HepG2 (cell line): ENCODE data around the gene DNAJC1. TPM values are rescaled to one million over a fixed set of nuclear protein-coding genes. Genes with fewer than 3 reads are reported as not detected.
A peak's percentile ranks its signal among the peaks of the same experiment; 100 is the strongest.

Source experiments
- ATAC-seq: fragments of 200-7000 bp; cut with Tn5 transposase; 3 replicates; pipeline ENCODE4 v1.9.1; 2020; ENCODE audit warnings: mild to moderate bottlenecking, moderate library complexity
- BruUV-seq: library from RNA; stranded (reverse); fragments of 400-500 nt; replicated peaks from 2 replicates; lab custom pipeline; 2021; lab: Mats Ljungman, UMichigan
- CTCF ChIA-PET: fragments of 300-600 bp; formaldehyde crosslinking; extraction: SDS; loops from one replicate; lab custom pipeline; 2021; ENCODE audit warnings: low total read pairs, inconsistent platforms, low intra/inter-chr PET ratio; lab: Yijun Ruan, JAX
- POLR2A ChIA-PET: fragments of 350-600 bp; sonication (Branson Sonifier 250); formaldehyde crosslinking; loops from one replicate; lab custom pipeline; 2020; ENCODE audit warnings: antibody characterized with exemption, inconsistent platforms; lab: Yijun Ruan, JAX
- DNase-seq: peaks from one replicate; pipeline ENCODE4 v3.0.0-alpha.2; 2015; ENCODE audit warnings: low spot score
- FAIRE-seq: peaks from 3 replicates; lab custom pipeline; 2011; peaks lifted over from hg19 to GRCh38; lab: Jason Lieb, UNC
- H2AFZ ChIP-seq: one replicate; pipeline ENCODE4 v1.6.1; 2011; ENCODE audit warnings: low read length, inconsistent platforms
- H3K27ac ChIP-seq: fragments of 300-600 bp; 3 replicates; pipeline ENCODE4 v1.8.0; 2011; ENCODE audit warnings: mixed run types, mild to moderate bottlenecking, mixed read lengths, low read length, inconsistent platforms; ENCODE audit not compliant: insufficient read depth; ENCODE audit errors: extremely low read length
- H3K27me3 ChIP-seq, 2 experiments: fragments of 200-600 bp in 1 of 2; 2 replicates in 1 of 2; 3 replicates in 1 of 2; pipeline versions ENCODE4 v1.6.0 to v1.8.0; 2011; ENCODE audit warnings: low read length in 2 of 2, mild to moderate bottlenecking in 2 of 2, moderate library complexity in 2 of 2, inconsistent platforms in 1 of 2; ENCODE audit not compliant: insufficient read depth in 2 of 2, control insufficient read depth in 1 of 2
- H3K36me3 ChIP-seq, 2 experiments: fragments of 200-600 bp in 1 of 2; replicated peaks in 1 of 2; 2 replicates in 1 of 2; 3 replicates in 1 of 2; pipeline versions ENCODE4 v1.5.1 to v1.8.0; 2011; ENCODE audit warnings: low read length in 2 of 2, inconsistent platforms in 1 of 2; ENCODE audit not compliant: insufficient read depth in 2 of 2, control insufficient read depth in 1 of 2
- H3K4me1 ChIP-seq: 2 replicates; pipeline ENCODE4 v1.5.1; 2012; ENCODE audit warnings: low read length, inconsistent platforms; ENCODE audit not compliant: insufficient read depth
- H3K4me2 ChIP-seq: 2 replicates; pipeline ENCODE4 v1.6.0; 2011; ENCODE audit warnings: low read depth, low read length, inconsistent platforms
- H3K4me3 ChIP-seq, 3 experiments: fragments of 200-600 bp in 1 of 3; sonication (generic), shearing (Covaris generic) in 1 of 3; replicated peaks in 1 of 3; 2 replicates each; pipeline ENCODE4 v1.5.1; 2011 to 2016; ENCODE audit warnings: low read length in 3 of 3, inconsistent platforms in 2 of 3, low read depth in 2 of 3, mild to moderate bottlenecking in 2 of 3, control low read depth in 1 of 3, mixed read lengths in 1 of 3; ENCODE audit not compliant: insufficient read depth in 1 of 3
- H3K79me2 ChIP-seq: one replicate; pipeline ENCODE4 v1.6.1; 2011; ENCODE audit warnings: low read length, inconsistent platforms; ENCODE audit not compliant: insufficient read depth
- H3K9ac ChIP-seq: 2 replicates; pipeline ENCODE4 v1.6.0; 2011; ENCODE audit warnings: mild to moderate bottlenecking, low read depth, low read length, inconsistent platforms; ENCODE audit not compliant: insufficient read depth
- H3K9me3 ChIP-seq: 2 replicates; pipeline ENCODE4 v1.5.1; 2012; ENCODE audit warnings: mild to moderate bottlenecking, low read length
- H4K20me1 ChIP-seq: 2 replicates; pipeline ENCODE4 v1.6.0; 2011; ENCODE audit warnings: inconsistent platforms, mild to moderate bottlenecking, low read length, moderate library complexity; ENCODE audit not compliant: insufficient read depth
- ETS1 ChIP-seq: sonication (generic); formaldehyde crosslinking; IDR thresholded peaks from 2 replicates; pipeline ENCODE4 v1.4.0; 2020; ENCODE audit warnings: missing genetic modification reagents
- MAFK ChIP-seq, 2 experiments: IDR thresholded peaks in 1 of 2; conservative IDR thresholded peaks in 1 of 2; 2 replicates each; pipeline ENCODE4 v1.6.1; 2011; ENCODE audit warnings: improper control_type of control experiment in 2 of 2, low read length in 2 of 2
- SPEN ChIP-seq: sonication (generic); formaldehyde crosslinking; IDR thresholded peaks from 2 replicates; pipeline ENCODE4 v1.5.1; 2020; ENCODE audit warnings: low read depth, mild to moderate bottlenecking, missing genetic modification reagents
- ZNF251 ChIP-seq: sonication (generic); formaldehyde crosslinking; IDR thresholded peaks from 2 replicates; pipeline ENCODE4 v1.9.0; 2021; ENCODE audit warnings: mild to moderate bottlenecking, missing genetic modification reagents
- WGBS: methylation state at CpG from one replicate; pipeline ENCODE4 v1.1.6; 2017; ENCODE audit warnings: low lambda C conversion rate; 5-methylcytosine and 5-hydroxymethylcytosine counted together
- in situ Hi-C: cut with HindIII; loops from 2 replicates; pipeline ENCODE4 v1.10.0; 2017; ENCODE audit warnings: low pct_unique_long_range_greater_than_20kb; ENCODE audit not compliant: extremely low pct_ligation_motif_present
- intact Hi-C: fragments of 100-400 bp; cut with micrococcal nuclease; formaldehyde crosslinking; loops from one replicate; pipeline ENCODE4 v1.10.0; 2022; ENCODE audit not compliant: unreplicated experiment
- polyA plus RNA-seq, 8 experiments: library from polyadenylated mRNA; depleted of rRNA in 3 of 8; stranded (reverse) in 7 of 8; unstranded in 1 of 8; fragments of >200 nt; fragmentation: Illumina TruSeq in 4 of 8; extraction: Trizol in 4 of 8; gene quantifications; 2 replicates each; pipeline versions ENCODE4 v1.2.1 to v1.2.3, GENCODE V29; 2011 to 2016; ENCODE audit warnings: low read depth in 4 of 8, missing spikeins in 1 of 8, mixed read lengths in 1 of 8; ENCODE audit not compliant: insufficient read depth in 1 of 8
- total RNA-seq, 5 experiments: library from RNA; depleted of rRNA; stranded (reverse); fragments of >200 nt; fragmentation: Illumina TruSeq; extraction: Trizol; gene quantifications; 2 replicates each; pipeline ENCODE4 v1.2.3, GENCODE V29; 2016; ENCODE audit warnings: low read depth in 1 of 5

Gene DNAJC1
- total and polyA plus RNA-seq, 2 of the 13 experiments (the other 11 are each of a cell fraction or from before 2014, with no cell fraction given): 9.9 to 16.6 TPM

GRCh38 chr10:21972584-21972983 lies 30.9 kb downstream of the DNAJC1 start:
- H3K4me1 ChIP-seq: peaks cover 6% of the 10 kb centered on the region; the same call in 1 of the 2 replicates
- BruUV-seq: no TSS peak
- CTCF ChIA-PET: no interaction called here
- H3K27ac ChIP-seq: no peak overlapping the region
- ATAC-seq (no peak), FAIRE-seq (no peak), DNase-seq (no peak)
- no peak overlapping the region for H2AFZ ChIP-seq
- H3K4me3 ChIP-seq: no peak overlapping the region
- TF ChIP-seq ZNF251 (no peak), SPEN (CRISPR knock-in tag) (no peak)
- intact Hi-C loops: no loop called here
- H3K9me3 ChIP-seq: no peaks in the 10 kb centered on the region
- H3K4me2 ChIP-seq: no peak overlapping the region
- POLR2A ChIA-PET: no interaction called here
- H4K20me1 ChIP-seq: no peaks in the 10 kb centered on the region
- no peak overlapping the region for H3K9ac ChIP-seq
- in situ Hi-C loops: no loop called here
- WGBS: 85% methylated on average over 1 of the region's 1 CpG
- H3K36me3 ChIP-seq: no peaks in the 10 kb centered on the region
- no peaks in the 10 kb centered on the region; a peak in 1 of 5 replicates for H3K27me3 ChIP-seq
- H3K79me2 ChIP-seq: no peaks in the 10 kb centered on the region

GRCh38 chr10:21969326-21970287 lies 33.9 kb downstream of the DNAJC1 start:
- FAIRE-seq (no peak), DNase-seq (no peak), ATAC-seq (no peak)
- Histone ChIP-seq H3K79me2 (no peaks in the 10 kb centered on the region), H3K27ac (no peak overlapping the region), H3K9me3 (no peaks in the 10 kb centered on the region), H3K4me1 (no peaks in the 10 kb centered on the region), H3K4me3 (no peak overlapping the region), H4K20me1 (no peaks in the 10 kb centered on the region), H2AFZ (no peak overlapping the region), H3K27me3 (no peaks in the 10 kb centered on the region; a peak in 1 of 5 replicates), H3K4me2 (no peak overlapping the region), H3K9ac (no peak overlapping the region), H3K36me3 (no peaks in the 10 kb centered on the region)
- intact Hi-C loops: no loop called here
- TF ChIP-seq MAFK (conservative IDR thresholded peaks at IDR 0.05 in 1 of 2, IDR thresholded peaks at IDR 0.05 in 1 of 2; ENCODE audit: low read length in 2 of 2) (peak; percentile 30 to 66; a peak in 2 of 4 replicates), ETS1 (CRISPR knock-in tag) (no peak)
- WGBS: 96% methylated on average over 5 of the region's 5 CpGs
- POLR2A ChIA-PET: no interaction called here
- no TSS peak for BruUV-seq
- in situ Hi-C loops: no loop called here
- CTCF ChIA-PET: no interaction called here
